GM12878 (cell line): ENCODE data around the gene MEG3. TPM values are rescaled to one million over a fixed set of nuclear protein-coding genes. Genes with fewer than 3 reads are reported as not detected.
"Not testable (repeated sequence)": the region's sequence is repeated elsewhere in the genome, so short reads cannot be mapped to it uniquely, and the experiment has no call there.

ENCODE experiments used
- ATAC-seq: fragments of 200-7000 bp; cut with Tn5 transposase; 3 replicates; pipeline ENCODE4 v1.9.1; 2020; ENCODE audit warnings: mild to moderate bottlenecking, moderate library complexity
- BruUV-seq: library from RNA; stranded (reverse); fragments of 400-500 nt; replicated peaks from 2 replicates; lab custom pipeline; 2021; lab: Mats Ljungman, UMichigan
- CTCF ChIA-PET: fragments of 300-600 bp; sonication (Branson Sonifier 250); formaldehyde crosslinking; extraction: SDS; loops from one replicate; lab custom pipeline; 2021; ENCODE audit warnings: inconsistent platforms; lab: Yijun Ruan, JAX
- POLR2A ChIA-PET: fragments of 350-600 bp; formaldehyde crosslinking; extraction: SDS; loops from one replicate; lab custom pipeline; 2021; ENCODE audit warnings: inconsistent platforms; lab: Charles Lee
- RAD21 ChIA-PET: fragments of 300-600 bp; sonication (Branson Sonifier 250); formaldehyde crosslinking; loops from one replicate; lab custom pipeline; 2023; ENCODE audit warnings: antibody characterized with exemption; ENCODE audit not compliant: unreplicated experiment; lab: Charles Lee
- SMC1A ChIA-PET: fragments of 300-600 bp; sonication (Branson Sonifier 250); formaldehyde crosslinking; loops from one replicate; lab custom pipeline; 2023; ENCODE audit not compliant: unreplicated experiment, uncharacterized antibody; lab: Charles Lee
- DNase-seq: peaks from one replicate; pipeline ENCODE4 v3.0.0-alpha.2; 2011; ENCODE audit warnings: low read depth, low spot score
- FAIRE-seq: peaks from 3 replicates; lab custom pipeline; 2011; peaks lifted over from hg19 to GRCh38; lab: Jason Lieb, UNC
- H2AFZ ChIP-seq: 2 replicates; pipeline ENCODE4 v1.6.0; 2011; ENCODE audit warnings: low read depth, low read length, control low read depth; ENCODE audit not compliant: control insufficient read depth
- H3K27ac ChIP-seq: 2 replicates; pipeline ENCODE4 v1.5.1; 2011; ENCODE audit warnings: control low read depth; ENCODE audit not compliant: control insufficient read depth, insufficient read depth
- H3K27me3 ChIP-seq, 2 experiments: replicated peaks in 1 of 2; 2 replicates each; pipeline versions ENCODE4 v1.6.0 to v1.6.1; 2011; ENCODE audit warnings: low read length in 1 of 2; ENCODE audit not compliant: control insufficient read depth in 2 of 2, insufficient read depth in 2 of 2
- H3K36me3 ChIP-seq, 2 experiments: 2 replicates each; pipeline ENCODE4 v1.5.1; 2011; ENCODE audit warnings: low read length in 1 of 2; ENCODE audit not compliant: control insufficient read depth in 2 of 2, insufficient read depth in 2 of 2
- H3K4me1 ChIP-seq: 2 replicates; pipeline ENCODE4 v1.6.1; 2011; ENCODE audit warnings: mild to moderate bottlenecking, low read length, moderate library complexity, mixed read lengths; ENCODE audit not compliant: control insufficient read depth, insufficient read depth
- H3K4me2 ChIP-seq: 2 replicates; pipeline ENCODE4 v1.6.0; 2011; ENCODE audit warnings: control low read depth; ENCODE audit not compliant: control insufficient read depth, insufficient read depth
- H3K4me3 ChIP-seq: fragments of 200-600 bp; sonication (generic); 2 replicates; pipeline ENCODE4 v1.5.1; 2016
- H3K79me2 ChIP-seq: 2 replicates; pipeline ENCODE4 v1.6.0; 2011; ENCODE audit warnings: low read length; ENCODE audit not compliant: control insufficient read depth, insufficient read depth
- H3K9ac ChIP-seq: 2 replicates; pipeline ENCODE4 v1.8.0; 2011; ENCODE audit warnings: low read length, control low read depth, mixed read lengths; ENCODE audit not compliant: control insufficient read depth, insufficient read depth
- H3K9me3 ChIP-seq: replicated peaks from 3 replicates; pipeline ENCODE4 v1.5.1; 2011; ENCODE audit warnings: mild to moderate bottlenecking, low read length; ENCODE audit not compliant: control insufficient read depth, insufficient read depth
- H4K20me1 ChIP-seq: 2 replicates; pipeline ENCODE4 v1.6.0; 2011; ENCODE audit not compliant: control insufficient read depth, insufficient read depth
- CEBPB ChIP-seq, 2 experiments: fragments of 150-350 bp in 1 of 2; IDR thresholded peaks; 2 replicates each; pipeline ENCODE4 v1.6.1; 2012 to 2014; ENCODE audit warnings: low read depth in 2 of 2, low read length in 2 of 2, borderline replicate concordance in 1 of 2, inconsistent platforms in 1 of 2
- CREB1 ChIP-seq: IDR thresholded peaks from 2 replicates; pipeline ENCODE4 v1.6.1; 2012; ENCODE audit warnings: low read depth, mild to moderate bottlenecking, inconsistent platforms
- HCFC1 ChIP-seq: fragments of 150-350 bp; IDR thresholded peaks from 2 replicates; pipeline ENCODE4 v1.6.1; 2014; ENCODE audit warnings: low read length
- JUNB ChIP-seq: IDR thresholded peaks from 2 replicates; pipeline ENCODE4 v1.6.1; 2016; ENCODE audit warnings: antibody characterized with exemption, mild to moderate bottlenecking
- PML ChIP-seq: IDR thresholded peaks from 2 replicates; pipeline ENCODE4 v1.6.1; 2012; ENCODE audit warnings: low read length, inconsistent platforms
- POLR2AphosphoS5 ChIP-seq: IDR thresholded peaks from 2 replicates; pipeline ENCODE4 v1.6.1; 2011; ENCODE audit warnings: mild to moderate bottlenecking, low read length, inconsistent platforms
- RFX5 ChIP-seq: IDR thresholded peaks from 2 replicates; pipeline ENCODE4 v1.6.1; 2011; ENCODE audit warnings: low read depth, low read length, improper control_type of control experiment
- RUNX3 ChIP-seq: IDR thresholded peaks from 2 replicates; pipeline ENCODE4 v1.6.1; 2012; ENCODE audit warnings: low read length, inconsistent platforms
- SIN3A ChIP-seq: IDR thresholded peaks from 2 replicates; pipeline ENCODE4 v1.6.1; 2012; ENCODE audit warnings: low read depth, low read length, improper control_type of control experiment
- TCF12 ChIP-seq: IDR thresholded peaks from 2 replicates; pipeline ENCODE4 v1.6.1; 2011; ENCODE audit warnings: low read depth, mild to moderate bottlenecking, low read length
- USF1 ChIP-seq: IDR thresholded peaks from 2 replicates; pipeline ENCODE4 v1.6.1; 2011; ENCODE audit warnings: borderline replicate concordance, low read depth, mild to moderate bottlenecking, moderate library complexity, mixed read lengths, low read length; ENCODE audit not compliant: insufficient read depth; ENCODE audit errors: extremely low read length
- WGBS: methylation state at CpG from one replicate; pipeline ENCODE4 v1.1.6; 2016; ENCODE audit warnings: low lambda C conversion rate; ENCODE audit not compliant: insufficient replicate concordance, insufficient coverage; ENCODE audit errors: missing lambda C conversion rate; 5-methylcytosine and 5-hydroxymethylcytosine counted together
- in situ Hi-C: fragments of 300-500 bp; cut with MboI; formaldehyde crosslinking; loops from 9 replicates; pipeline ENCODE4 v1.14.3; 2018; ENCODE audit warnings: mixed read lengths
- intact Hi-C: fragments of 100-400 bp; cut with micrococcal nuclease; formaldehyde crosslinking; loops from one replicate; pipeline ENCODE4 v1.14.2; 2022; ENCODE audit not compliant: unreplicated experiment
- polyA plus RNA-seq, 11 experiments: library from polyadenylated mRNA; depleted of rRNA in 4 of 11; unstranded in 6 of 11; stranded (reverse) in 5 of 11; fragments of >200 nt; fragmentation: Nextera tagmentation in 4 of 11; fragmentation: Illumina TruSeq in 1 of 11; extraction: Ambion mirVana in 4 of 11; extraction: Trizol in 1 of 11; gene quantifications; 1 replicate in 1 of 11; 2 replicates in 10 of 11; pipeline versions ENCODE4 v1.2.1 to v1.2.3, GENCODE V29; 2011 to 2016; ENCODE audit warnings: inconsistent platforms in 2 of 11, missing spikeins in 2 of 11, low read depth in 1 of 11
- total RNA-seq, 4 experiments: library from RNA; depleted of rRNA in 3 of 4; stranded (reverse); fragments of >200 nt in 3 of 4; fragmentation: Illumina TruSeq in 1 of 4; extraction: Trizol in 1 of 4; gene quantifications; 2 replicates each; pipeline versions ENCODE4 v1.2.1 to v1.2.3, GENCODE V29; 2013 to 2021
- TF ChIP-seq, protein P1 (sequence below): fragments of 450-650 bp; IDR thresholded peaks from 2 replicates; pipeline ENCODE4 v1.6.1; 2017; ENCODE audit warnings: low read depth, mild to moderate bottlenecking, moderate library complexity
- TF ChIP-seq, protein P2 (sequence below): IDR thresholded peaks from 2 replicates; pipeline ENCODE4 v1.6.1; 2012; ENCODE audit warnings: mild to moderate bottlenecking, low read depth, low read length

The MEG3 gene
- total and polyA plus RNA-seq, 10 of the 15 experiments (the other 5 are each of a cell fraction or from before 2014, with no cell fraction given): 0.03 to 2.9 (median 0.95) TPM; not detected in 7

GRCh38 chr14:100801433-100801832 lies 24.5 kb upstream of the MEG3 start:
- 30% methylated on average over 9 of the region's 9 CpGs for WGBS
- H3K9ac ChIP-seq, intact Hi-C loops, H4K20me1 ChIP-seq, H3K79me2 ChIP-seq, H3K4me2 ChIP-seq, POLR2A ChIA-PET, H2AFZ ChIP-seq, FAIRE-seq, H3K36me3 ChIP-seq, CTCF ChIA-PET, RAD21 ChIA-PET, H3K27ac ChIP-seq, DNase-seq, H3K4me1 ChIP-seq, in situ Hi-C loops, H3K4me3 ChIP-seq, H3K9me3 ChIP-seq, BruUV-seq, SMC1A ChIA-PET, ATAC-seq, H3K27me3 ChIP-seq: not testable (repeated sequence)

- BruUV-seq: no TSS peak
- no peak for TF ChIP-seq POLR2AphosphoS5
- TF ChIP-seq TCF12: no peak
- no peak for TF ChIP-seq RFX5
- no peak for TF ChIP-seq JUNB
- TF ChIP-seq, protein P1, sequence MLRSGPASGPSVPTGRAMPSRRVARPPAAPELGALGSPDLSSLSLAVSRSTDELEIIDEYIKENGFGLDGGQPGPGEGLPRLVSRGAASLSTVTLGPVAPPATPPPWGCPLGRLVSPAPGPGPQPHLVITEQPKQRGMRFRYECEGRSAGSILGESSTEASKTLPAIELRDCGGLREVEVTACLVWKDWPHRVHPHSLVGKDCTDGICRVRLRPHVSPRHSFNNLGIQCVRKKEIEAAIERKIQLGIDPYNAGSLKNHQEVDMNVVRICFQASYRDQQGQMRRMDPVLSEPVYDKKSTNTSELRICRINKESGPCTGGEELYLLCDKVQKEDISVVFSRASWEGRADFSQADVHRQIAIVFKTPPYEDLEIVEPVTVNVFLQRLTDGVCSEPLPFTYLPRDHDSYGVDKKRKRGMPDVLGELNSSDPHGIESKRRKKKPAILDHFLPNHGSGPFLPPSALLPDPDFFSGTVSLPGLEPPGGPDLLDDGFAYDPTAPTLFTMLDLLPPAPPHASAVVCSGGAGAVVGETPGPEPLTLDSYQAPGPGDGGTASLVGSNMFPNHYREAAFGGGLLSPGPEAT: no peak
- no peak for TF ChIP-seq USF1
- TF ChIP-seq, protein P2, sequence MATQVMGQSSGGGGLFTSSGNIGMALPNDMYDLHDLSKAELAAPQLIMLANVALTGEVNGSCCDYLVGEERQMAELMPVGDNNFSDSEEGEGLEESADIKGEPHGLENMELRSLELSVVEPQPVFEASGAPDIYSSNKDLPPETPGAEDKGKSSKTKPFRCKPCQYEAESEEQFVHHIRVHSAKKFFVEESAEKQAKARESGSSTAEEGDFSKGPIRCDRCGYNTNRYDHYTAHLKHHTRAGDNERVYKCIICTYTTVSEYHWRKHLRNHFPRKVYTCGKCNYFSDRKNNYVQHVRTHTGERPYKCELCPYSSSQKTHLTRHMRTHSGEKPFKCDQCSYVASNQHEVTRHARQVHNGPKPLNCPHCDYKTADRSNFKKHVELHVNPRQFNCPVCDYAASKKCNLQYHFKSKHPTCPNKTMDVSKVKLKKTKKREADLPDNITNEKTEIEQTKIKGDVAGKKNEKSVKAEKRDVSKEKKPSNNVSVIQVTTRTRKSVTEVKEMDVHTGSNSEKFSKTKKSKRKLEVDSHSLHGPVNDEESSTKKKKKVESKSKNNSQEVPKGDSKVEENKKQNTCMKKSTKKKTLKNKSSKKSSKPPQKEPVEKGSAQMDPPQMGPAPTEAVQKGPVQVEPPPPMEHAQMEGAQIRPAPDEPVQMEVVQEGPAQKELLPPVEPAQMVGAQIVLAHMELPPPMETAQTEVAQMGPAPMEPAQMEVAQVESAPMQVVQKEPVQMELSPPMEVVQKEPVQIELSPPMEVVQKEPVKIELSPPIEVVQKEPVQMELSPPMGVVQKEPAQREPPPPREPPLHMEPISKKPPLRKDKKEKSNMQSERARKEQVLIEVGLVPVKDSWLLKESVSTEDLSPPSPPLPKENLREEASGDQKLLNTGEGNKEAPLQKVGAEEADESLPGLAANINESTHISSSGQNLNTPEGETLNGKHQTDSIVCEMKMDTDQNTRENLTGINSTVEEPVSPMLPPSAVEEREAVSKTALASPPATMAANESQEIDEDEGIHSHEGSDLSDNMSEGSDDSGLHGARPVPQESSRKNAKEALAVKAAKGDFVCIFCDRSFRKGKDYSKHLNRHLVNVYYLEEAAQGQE: no peak
- TF ChIP-seq HCFC1: no peak
- no peak for TF ChIP-seq SIN3A
- TF ChIP-seq CREB1: no peak
- TF ChIP-seq RUNX3: no peak
- no peak for TF ChIP-seq CEBPB (IDR thresholded peaks at IDR 0.05; ENCODE audit: borderline replicate concordance in 1 of 2, low read depth in 2 of 2, low read length in 2 of 2)
- no peak for TF ChIP-seq PML
These were observed 23.7 kb upstream of the MEG3 start for GRCh38 chr14:100802179-100802578.

More at GRCh38 chr14:100802179-100802578, 23.7 kb upstream of the MEG3 start:
- H3K36me3 ChIP-seq: no peaks in the 10 kb centered on the region
- no peaks in the 10 kb centered on the region for H3K9me3 ChIP-seq
- no peaks in the 10 kb centered on the region for H3K79me2 ChIP-seq
- H3K4me2 ChIP-seq: no peak overlapping the region
- ATAC-seq: no peak
- ChIA-PET RAD21 (no interaction called here), SMC1A (no interaction called here), POLR2A (no interaction called here), CTCF (no interaction called here)
- 30% methylated on average over 7 of the region's 7 CpGs for WGBS
- no peaks in the 10 kb centered on the region for H3K27me3 ChIP-seq
- H3K4me3 ChIP-seq: no peak overlapping the region
- no peak for DNase-seq
- in situ Hi-C loops: no loop called here
- FAIRE-seq: no peak
- no peak overlapping the region for H3K9ac ChIP-seq
- no peaks in the 10 kb centered on the region for H4K20me1 ChIP-seq
- no peak overlapping the region for H2AFZ ChIP-seq
- no peak overlapping the region for H3K27ac ChIP-seq
- intact Hi-C loops: no loop called here
- no peaks in the 10 kb centered on the region for H3K4me1 ChIP-seq
